ENCODE data around the gene NTM.

DNA sequence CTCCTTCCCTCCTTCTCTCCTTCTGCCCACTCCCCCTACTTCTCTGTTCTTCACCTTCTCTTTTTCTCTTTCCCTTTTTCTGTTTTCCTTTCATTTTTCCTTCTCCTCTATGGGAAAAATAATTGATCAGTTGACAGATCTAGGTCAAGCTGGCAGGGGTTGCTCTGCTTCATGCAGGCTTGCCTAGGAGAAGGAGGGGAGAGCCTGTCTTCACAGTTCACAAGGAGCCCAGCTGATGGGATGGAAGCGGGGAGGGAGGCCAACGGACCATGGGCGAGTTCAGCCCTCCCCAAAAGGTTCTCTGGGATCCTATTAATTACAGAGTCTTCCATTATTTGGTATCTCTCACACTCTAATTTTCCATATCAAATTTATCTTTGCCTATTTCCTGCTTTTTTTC is 5.5 kb downstream of the NTM start:
- TF ChIP-seq, protein P1, sequence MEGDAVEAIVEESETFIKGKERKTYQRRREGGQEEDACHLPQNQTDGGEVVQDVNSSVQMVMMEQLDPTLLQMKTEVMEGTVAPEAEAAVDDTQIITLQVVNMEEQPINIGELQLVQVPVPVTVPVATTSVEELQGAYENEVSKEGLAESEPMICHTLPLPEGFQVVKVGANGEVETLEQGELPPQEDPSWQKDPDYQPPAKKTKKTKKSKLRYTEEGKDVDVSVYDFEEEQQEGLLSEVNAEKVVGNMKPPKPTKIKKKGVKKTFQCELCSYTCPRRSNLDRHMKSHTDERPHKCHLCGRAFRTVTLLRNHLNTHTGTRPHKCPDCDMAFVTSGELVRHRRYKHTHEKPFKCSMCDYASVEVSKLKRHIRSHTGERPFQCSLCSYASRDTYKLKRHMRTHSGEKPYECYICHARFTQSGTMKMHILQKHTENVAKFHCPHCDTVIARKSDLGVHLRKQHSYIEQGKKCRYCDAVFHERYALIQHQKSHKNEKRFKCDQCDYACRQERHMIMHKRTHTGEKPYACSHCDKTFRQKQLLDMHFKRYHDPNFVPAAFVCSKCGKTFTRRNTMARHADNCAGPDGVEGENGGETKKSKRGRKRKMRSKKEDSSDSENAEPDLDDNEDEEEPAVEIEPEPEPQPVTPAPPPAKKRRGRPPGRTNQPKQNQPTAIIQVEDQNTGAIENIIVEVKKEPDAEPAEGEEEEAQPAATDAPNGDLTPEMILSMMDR (IDR thresholded peaks at IDR 0.05), result no peak
- no peak for TF ChIP-seq ELF4 (CRISPR knock-in tag; IDR thresholded peaks at IDR 0.05; ENCODE audit: low read depth)
- no peak for TF ChIP-seq ZNF138 (CRISPR knock-in tag; conservative IDR thresholded peaks at IDR 0.05)
- TF ChIP-seq, protein P2, sequence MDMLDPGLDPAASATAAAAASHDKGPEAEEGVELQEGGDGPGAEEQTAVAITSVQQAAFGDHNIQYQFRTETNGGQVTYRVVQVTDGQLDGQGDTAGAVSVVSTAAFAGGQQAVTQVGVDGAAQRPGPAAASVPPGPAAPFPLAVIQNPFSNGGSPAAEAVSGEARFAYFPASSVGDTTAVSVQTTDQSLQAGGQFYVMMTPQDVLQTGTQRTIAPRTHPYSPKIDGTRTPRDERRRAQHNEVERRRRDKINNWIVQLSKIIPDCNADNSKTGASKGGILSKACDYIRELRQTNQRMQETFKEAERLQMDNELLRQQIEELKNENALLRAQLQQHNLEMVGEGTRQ (CRISPR knock-in tag; IDR thresholded peaks at IDR 0.05), result no peak
- no peak for TF ChIP-seq ESRRA (CRISPR knock-in tag; IDR thresholded peaks at IDR 0.05; ENCODE audit: borderline replicate concordance)
- TF ChIP-seq NR2C2 (CRISPR knock-in tag; IDR thresholded peaks at IDR 0.05), result no peak
- TF ChIP-seq GTF2I (CRISPR knock-in tag; conservative IDR thresholded peaks at IDR 0.05), result no peak
- no peak for TF ChIP-seq TP53 (CRISPR knock-in tag; IDR thresholded peaks at IDR 0.05)
- TF ChIP-seq ZNF263 (CRISPR knock-in tag; IDR thresholded peaks at IDR 0.05; ENCODE audit: low read depth), result no peak
- TF ChIP-seq, protein P3, sequence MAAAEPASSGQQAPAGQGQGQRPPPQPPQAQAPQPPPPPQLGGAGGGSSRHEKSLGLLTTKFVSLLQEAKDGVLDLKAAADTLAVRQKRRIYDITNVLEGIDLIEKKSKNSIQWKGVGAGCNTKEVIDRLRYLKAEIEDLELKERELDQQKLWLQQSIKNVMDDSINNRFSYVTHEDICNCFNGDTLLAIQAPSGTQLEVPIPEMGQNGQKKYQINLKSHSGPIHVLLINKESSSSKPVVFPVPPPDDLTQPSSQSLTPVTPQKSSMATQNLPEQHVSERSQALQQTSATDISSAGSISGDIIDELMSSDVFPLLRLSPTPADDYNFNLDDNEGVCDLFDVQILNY (CRISPR knock-in tag; IDR thresholded peaks at IDR 0.05), result no peak
